Neural progenitor cell (in vitro differentiated cells): ENCODE results near the gene PCTP. TPM values are rescaled to one million over a fixed set of nuclear protein-coding genes. Genes with fewer than 3 reads are reported as not detected.

ENCODE experiments used
- DNase-seq: peaks from one replicate; pipeline ENCODE4 v3.0.0-alpha.2; 2016; ENCODE audit warnings: low spot score
- H2AFZ ChIP-seq: fragments of 200-600 bp; sonication (generic); replicated peaks from 2 replicates; pipeline ENCODE4 v1.6.1; 2016; ENCODE audit warnings: antibody characterized with exemption
- H3F3A ChIP-seq: fragments of 200-600 bp; sonication (generic); 2 replicates; pipeline ENCODE4 v1.6.1; 2016; ENCODE audit warnings: antibody characterized with exemption, low read depth
- H3K27ac ChIP-seq: fragments of 200-600 bp; sonication (generic); 2 replicates; pipeline ENCODE4 v1.5.1; 2016; ENCODE audit warnings: mild to moderate bottlenecking
- H3K27me3 ChIP-seq: fragments of 200-600 bp; sonication (generic); 2 replicates; pipeline ENCODE4 v1.6.1; 2016; ENCODE audit warnings: mild to moderate bottlenecking, moderate library complexity
- H3K36me3 ChIP-seq: fragments of 200-600 bp; sonication (generic); 2 replicates; pipeline ENCODE4 v1.5.1; 2016
- H3K4me1 ChIP-seq: fragments of 200-600 bp; sonication (generic); 2 replicates; pipeline ENCODE4 v1.6.1; 2016; ENCODE audit warnings: mixed run types
- H3K4me2 ChIP-seq: fragments of 200-600 bp; sonication (generic); 2 replicates; pipeline ENCODE4 v1.6.1; 2016
- H3K4me3 ChIP-seq: fragments of 200-600 bp; sonication (generic); 2 replicates; pipeline ENCODE4 v1.5.1; 2016
- H3K79me2 ChIP-seq: fragments of 200-600 bp; sonication (generic); 2 replicates; pipeline ENCODE4 v1.6.1; 2016; ENCODE audit warnings: low read depth
- H3K9ac ChIP-seq: fragments of 200-600 bp; sonication (generic); 2 replicates; pipeline ENCODE4 v1.6.1; 2016
- H3K9me3 ChIP-seq: fragments of 200-600 bp; sonication (generic); 2 replicates; pipeline ENCODE4 v1.5.1; 2016; ENCODE audit warnings: low read depth
- H4K20me1 ChIP-seq: fragments of 200-600 bp; sonication (generic); 2 replicates; pipeline ENCODE4 v1.6.1; 2016; ENCODE audit warnings: low read depth
- H3K27ac Mint-ChIP-seq: 3 replicates; pipeline ENCODE4 v1.8.0; 2021; ENCODE audit warnings: mixed read lengths
- H3K27me3 Mint-ChIP-seq: 2 replicates; pipeline ENCODE4 v1.8.0; 2022; ENCODE audit warnings: low read depth, mild to moderate bottlenecking, inconsistent platforms, moderate library complexity, mixed read lengths; ENCODE audit not compliant: insufficient read depth
- H3K36me3 Mint-ChIP-seq: 3 replicates; pipeline ENCODE4 v1.8.0; 2021; ENCODE audit warnings: mixed read lengths
- H3K4me1 Mint-ChIP-seq: 3 replicates; pipeline ENCODE4 v1.8.0; 2021; ENCODE audit warnings: mixed read lengths
- H3K4me3 Mint-ChIP-seq: 3 replicates; pipeline ENCODE4 v1.8.0; 2021; ENCODE audit warnings: mild to moderate bottlenecking, moderate library complexity, mixed read lengths
- H3K9me3 Mint-ChIP-seq: 3 replicates; pipeline ENCODE4 v1.8.0; 2020; ENCODE audit warnings: mixed read lengths
- EZH2 ChIP-seq: fragments of 200-600 bp; sonication (generic); IDR thresholded peaks from 2 replicates; pipeline ENCODE4 v1.6.1; 2017; ENCODE audit warnings: antibody characterized with exemption, mild to moderate bottlenecking, moderate library complexity
- EZH2phosphoT487 ChIP-seq: fragments of 200-600 bp; sonication (generic); IDR thresholded peaks from 2 replicates; pipeline ENCODE4 v1.6.1; 2017; ENCODE audit warnings: antibody characterized with exemption
- total RNA-seq: library from RNA; depleted of rRNA; stranded (reverse); fragments of >200 nt; gene quantifications from 2 replicates; pipeline ENCODE4 v1.2.3, GENCODE V29; 2015; ENCODE audit warnings: low replicate concordance
- TF ChIP-seq, protein P1 (sequence below): fragments of 200-600 bp; sonication (generic); IDR thresholded peaks from 2 replicates; pipeline ENCODE4 v1.5.1; 2017; ENCODE audit warnings: antibody characterized with exemption, mild to moderate bottlenecking

Gene PCTP
- total RNA-seq, 1 donor from 2014 or later = 26.5 TPM

DNA sequence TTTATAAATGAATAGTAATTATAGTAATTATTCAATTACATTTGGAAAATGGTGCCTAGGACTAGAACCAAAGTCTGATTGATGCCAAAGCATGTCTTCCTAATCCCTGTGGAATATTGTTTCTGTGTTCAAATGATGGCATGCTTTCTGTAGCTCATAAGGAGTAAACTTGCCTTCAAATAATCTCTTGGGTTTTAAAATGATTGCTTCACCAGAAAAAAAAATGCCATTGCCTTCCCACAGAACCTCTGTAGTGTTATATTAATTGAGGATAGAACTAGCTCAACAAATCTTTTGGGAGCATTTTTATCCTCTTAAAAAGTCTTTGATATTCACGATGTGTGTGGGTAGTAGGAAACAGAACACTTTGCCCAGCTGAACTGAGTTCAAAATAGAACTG is 20.5 kb upstream of the PCTP start:
- Mint-ChIP-seq H3K4me3 (no peak overlapping the region), H3K9me3 (no peaks in the 10 kb centered on the region), H3K4me1 (peaks cover 49% of the 10 kb centered on the region), H3K27ac (no peak overlapping the region), H3K27me3 (peaks cover 3% of the 10 kb centered on the region), H3K36me3 (no peaks in the 10 kb centered on the region)
- no peaks in the 10 kb centered on the region for H3K36me3 ChIP-seq
- H3F3A ChIP-seq = no peaks in the 10 kb centered on the region
- no peaks in the 10 kb centered on the region for H3K79me2 ChIP-seq
- peak overlapping the region; percentile 75 for H2AFZ ChIP-seq
- DNase-seq = no peak
- H3K9ac ChIP-seq = no peak overlapping the region
- TF ChIP-seq EZH2phosphoT487 (no peak), EZH2 (no peak)
- TF ChIP-seq, protein P1, sequence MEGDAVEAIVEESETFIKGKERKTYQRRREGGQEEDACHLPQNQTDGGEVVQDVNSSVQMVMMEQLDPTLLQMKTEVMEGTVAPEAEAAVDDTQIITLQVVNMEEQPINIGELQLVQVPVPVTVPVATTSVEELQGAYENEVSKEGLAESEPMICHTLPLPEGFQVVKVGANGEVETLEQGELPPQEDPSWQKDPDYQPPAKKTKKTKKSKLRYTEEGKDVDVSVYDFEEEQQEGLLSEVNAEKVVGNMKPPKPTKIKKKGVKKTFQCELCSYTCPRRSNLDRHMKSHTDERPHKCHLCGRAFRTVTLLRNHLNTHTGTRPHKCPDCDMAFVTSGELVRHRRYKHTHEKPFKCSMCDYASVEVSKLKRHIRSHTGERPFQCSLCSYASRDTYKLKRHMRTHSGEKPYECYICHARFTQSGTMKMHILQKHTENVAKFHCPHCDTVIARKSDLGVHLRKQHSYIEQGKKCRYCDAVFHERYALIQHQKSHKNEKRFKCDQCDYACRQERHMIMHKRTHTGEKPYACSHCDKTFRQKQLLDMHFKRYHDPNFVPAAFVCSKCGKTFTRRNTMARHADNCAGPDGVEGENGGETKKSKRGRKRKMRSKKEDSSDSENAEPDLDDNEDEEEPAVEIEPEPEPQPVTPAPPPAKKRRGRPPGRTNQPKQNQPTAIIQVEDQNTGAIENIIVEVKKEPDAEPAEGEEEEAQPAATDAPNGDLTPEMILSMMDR = no peak
- peaks cover 33% of the 10 kb centered on the region for H3K4me1 ChIP-seq
- no peaks in the 10 kb centered on the region for H4K20me1 ChIP-seq
- H3K9me3 ChIP-seq = no peaks in the 10 kb centered on the region
- no peak overlapping the region for H3K4me2 ChIP-seq
- H3K4me3 ChIP-seq = no peak overlapping the region
- no peak overlapping the region for H3K27ac ChIP-seq
- no peaks in the 10 kb centered on the region for H3K27me3 ChIP-seq

DNA sequence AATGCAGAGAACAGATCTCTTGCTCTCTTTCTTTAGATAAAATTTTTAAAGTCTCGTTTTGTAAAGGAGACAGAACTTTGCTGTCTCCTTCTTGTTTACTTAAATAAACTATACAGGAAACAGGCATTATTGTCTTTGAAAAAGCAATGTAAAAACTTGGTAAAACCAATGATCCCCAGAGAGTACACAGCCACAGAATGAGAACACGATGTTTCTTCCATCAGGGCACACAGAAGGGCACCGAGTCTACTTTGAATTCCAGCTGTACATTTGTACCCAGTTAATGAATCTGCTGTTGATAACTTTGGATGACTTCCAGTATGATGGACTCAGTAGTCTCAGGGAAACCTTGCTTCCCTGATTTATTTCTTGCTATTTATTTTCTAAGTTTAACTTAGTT is 20.0 kb upstream of the PCTP start:
- Histone ChIP-seq H3K36me3 (no peaks in the 10 kb centered on the region), H3K4me3 (no peak overlapping the region), H3K4me1 (peaks cover 33% of the 10 kb centered on the region), H3K9me3 (no peaks in the 10 kb centered on the region), H3K27me3 (no peaks in the 10 kb centered on the region), H3K9ac (no peak overlapping the region), H4K20me1 (no peaks in the 10 kb centered on the region), H2AFZ (peak overlapping the region; percentile 75), H3F3A (no peaks in the 10 kb centered on the region), H3K4me2 (no peak overlapping the region), H3K79me2 (no peaks in the 10 kb centered on the region), H3K27ac (no peak overlapping the region)
- H3K4me1 Mint-ChIP-seq = peaks cover 49% of the 10 kb centered on the region
- peaks cover 2% of the 10 kb centered on the region for H3K27me3 Mint-ChIP-seq
- no peak for DNase-seq
- H3K36me3 Mint-ChIP-seq = no peaks in the 10 kb centered on the region
- H3K27ac Mint-ChIP-seq = no peak overlapping the region
- no peak overlapping the region for H3K4me3 Mint-ChIP-seq
- no peaks in the 10 kb centered on the region for H3K9me3 Mint-ChIP-seq
- TF ChIP-seq EZH2 = no peak
- TF ChIP-seq, protein P1 = no peak
- TF ChIP-seq EZH2phosphoT487 = no peak

DNA sequence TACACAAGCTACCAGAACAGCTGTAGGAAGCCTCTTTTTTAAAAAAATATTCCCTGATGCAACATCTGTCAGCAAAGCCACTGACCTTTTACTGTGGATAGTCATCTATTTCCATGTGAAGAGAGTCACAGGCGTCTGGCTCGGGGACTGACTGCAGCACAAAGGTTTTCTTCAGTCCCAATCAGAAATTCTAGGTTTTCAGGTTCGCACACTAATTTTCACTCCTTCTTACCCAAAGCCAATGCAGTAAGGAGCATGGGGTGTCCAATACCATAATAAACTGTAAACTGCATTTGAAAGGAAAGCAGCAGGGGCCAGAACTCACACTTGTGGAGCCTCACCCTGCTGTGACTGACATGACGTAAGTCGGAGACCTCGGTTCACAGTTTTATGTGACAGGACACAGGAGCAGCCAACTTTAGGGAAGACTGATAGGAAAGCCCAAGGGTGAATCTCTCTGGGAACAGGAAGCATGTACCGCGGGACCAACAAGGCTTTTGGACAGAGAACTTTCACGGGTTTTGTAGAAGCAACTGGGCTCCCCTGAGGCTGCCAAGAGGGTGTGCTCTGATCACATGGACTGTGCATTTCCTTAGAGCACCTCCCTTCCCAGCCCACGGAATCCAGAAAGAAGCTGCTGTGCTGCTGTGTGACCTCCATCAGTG is 19.1 kb upstream of the PCTP start:
- H3K27ac ChIP-seq = no peak overlapping the region
- peak overlapping the region; percentile 73 for H3K4me3 Mint-ChIP-seq
- peak; percentile 20 for DNase-seq
- H3K4me2 ChIP-seq = peak overlapping the region; percentile 20
- no peaks in the 10 kb centered on the region for H3K9me3 ChIP-seq
- no peaks in the 10 kb centered on the region for H3K9me3 Mint-ChIP-seq
- H3K36me3 Mint-ChIP-seq = no peaks in the 10 kb centered on the region
- no peaks in the 10 kb centered on the region for H3F3A ChIP-seq
- TF ChIP-seq EZH2phosphoT487 = no peak
- TF ChIP-seq EZH2 = no peak
- TF ChIP-seq, protein P1 = no peak
- peaks cover 48% of the 10 kb centered on the region for H3K4me1 Mint-ChIP-seq
- no peaks in the 10 kb centered on the region for H3K36me3 ChIP-seq
- H3K27me3 Mint-ChIP-seq = peaks cover 2% of the 10 kb centered on the region
- H4K20me1 ChIP-seq = no peaks in the 10 kb centered on the region
- no peaks in the 10 kb centered on the region for H3K27me3 ChIP-seq
- no peak overlapping the region for H3K9ac ChIP-seq
- H3K4me3 ChIP-seq = no peak overlapping the region
- H2AFZ ChIP-seq = peak overlapping the region; percentile 75
- H3K79me2 ChIP-seq = no peaks in the 10 kb centered on the region
- H3K27ac Mint-ChIP-seq = peak overlapping the region; percentile 76
- peaks cover 33% of the 10 kb centered on the region for H3K4me1 ChIP-seq
